Gastrocnemius medialis (tissue), 4 donors: ENCODE results near the gene GJB4.

Source experiments
- CTCF ChIP-seq, 5 experiments: fragments of 450-650 bp in 3 of 5; fragments of 200-600 bp in 2 of 5; sonication (generic) in 2 of 5; IDR thresholded peaks in 4 of 5; conservative IDR thresholded peaks in 1 of 5; 1 replicate in 4 of 5; 2 replicates in 1 of 5; pipeline ENCODE4 v1.5.1; 2016 to 2019; ENCODE audit warnings: antibody characterized with exemption in 5 of 5, mild to moderate bottlenecking in 3 of 5, moderate library complexity in 3 of 5
- POLR2A ChIP-seq, 2 donors: fragments of 450-650 bp; IDR thresholded peaks; one replicate each; pipeline ENCODE4 v1.6.1; 2017; ENCODE audit warnings: antibody characterized with exemption in 2 of 2, mild to moderate bottlenecking in 2 of 2, moderate library complexity in 2 of 2

DNA sequence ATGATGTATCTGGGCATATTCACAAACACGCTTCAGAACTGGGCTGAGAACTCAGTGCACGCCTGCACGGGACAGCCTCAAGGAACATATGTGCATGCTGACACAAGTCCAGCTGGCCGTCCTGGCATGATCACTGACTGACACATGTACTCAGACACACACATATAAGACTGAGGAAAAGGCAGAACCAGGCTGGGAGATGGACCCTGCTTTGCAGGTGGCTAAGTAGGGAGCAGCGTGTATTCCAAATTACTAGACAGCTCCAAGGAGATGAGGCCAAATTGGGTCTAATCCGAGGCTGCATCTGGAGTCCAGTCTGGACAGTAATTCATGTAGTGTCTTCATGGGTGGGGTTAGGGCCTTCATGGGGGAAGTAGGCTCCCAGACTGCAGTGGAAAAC lies 46.1 kb upstream of the GJB4 start:
- TF ChIP-seq CTCF (IDR thresholded peaks at IDR 0.05 in 4 of 5, conservative IDR thresholded peaks at IDR 0.05 in 1 of 5) (no peak), POLR2A (IDR thresholded peaks at IDR 0.05) (no peak)
